Measurements from ENCODE around the gene SCAI.
"Not testable (repeated sequence)": the region's sequence is repeated elsewhere in the genome, so short reads cannot be mapped to it uniquely, and the experiment has no call there.

Gene SCAI

DNA sequence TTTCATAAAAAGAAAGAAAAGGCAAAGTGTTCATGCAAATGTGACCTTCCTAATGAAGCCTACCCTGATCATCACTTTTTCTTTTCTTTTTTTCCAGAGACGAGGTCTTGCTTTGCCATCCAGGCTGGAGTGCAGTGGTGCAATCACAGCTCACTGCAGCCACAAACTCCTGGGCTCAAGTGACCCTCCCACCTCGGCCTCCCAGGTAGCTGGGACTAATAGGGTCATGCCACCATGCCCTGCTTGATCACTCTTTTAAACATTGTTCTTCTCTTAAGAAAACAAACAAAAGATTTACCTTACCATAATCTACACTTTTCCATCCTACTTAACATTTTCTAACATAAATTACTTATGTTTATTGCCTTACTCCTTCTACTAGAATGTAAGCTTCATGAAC lies 193.9 kb downstream of the SCAI start:
- DNase-seq (ENCODE audit: low read depth in 2 of 3, low spot score in 2 of 3): no peak

DNA sequence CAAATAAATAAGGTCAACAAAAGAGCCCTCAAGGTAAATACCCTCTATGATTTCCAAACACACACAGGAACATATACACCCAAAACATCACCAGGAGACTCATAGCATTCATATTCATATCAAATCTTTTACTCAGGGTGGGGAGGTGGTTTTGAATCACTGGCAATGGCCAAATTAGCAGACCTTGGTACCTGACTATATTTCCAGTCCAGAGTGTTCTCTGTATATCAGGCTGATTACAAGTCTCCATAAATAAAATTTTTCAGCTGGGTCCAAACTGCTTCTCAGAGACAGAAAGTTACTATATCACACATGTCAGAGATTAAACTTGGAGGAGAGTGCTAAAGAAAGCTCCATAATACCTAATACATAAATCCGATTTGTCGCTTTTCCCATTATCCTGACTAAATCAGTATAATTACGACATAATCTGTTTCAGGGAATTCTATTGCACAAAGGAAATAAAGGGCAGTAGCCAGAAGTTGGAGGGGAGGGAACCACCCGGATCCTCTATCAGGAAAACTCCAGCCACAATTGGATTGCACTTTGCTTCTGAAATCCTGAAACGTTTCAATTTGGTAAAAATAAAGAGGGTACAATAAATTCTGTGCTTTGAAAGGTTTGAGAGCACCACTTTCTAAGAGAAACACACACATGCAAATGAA lies 195.5 kb downstream of the SCAI start:
- no peak for DNase-seq (ENCODE audit: low read depth in 2 of 3, low spot score in 2 of 3)

DNA sequence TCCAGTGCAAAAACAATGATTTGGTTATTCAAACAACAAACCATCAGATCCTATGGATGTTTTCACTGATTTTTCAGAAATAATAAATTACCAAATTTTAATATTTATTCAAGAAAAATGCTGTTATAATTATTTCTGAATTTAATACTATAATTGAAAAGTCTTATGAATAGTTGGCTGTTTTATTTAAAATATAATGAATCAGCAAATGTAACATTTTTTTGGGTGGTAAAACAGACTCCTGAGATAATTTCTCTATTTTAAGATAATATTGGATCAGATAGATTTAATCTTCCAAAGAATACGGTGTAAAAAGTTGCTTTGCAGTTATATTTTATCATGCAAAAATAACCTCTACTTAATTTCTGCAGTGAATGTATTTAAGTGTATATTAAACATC lies 197.2 kb downstream of the SCAI start:
- DNase-seq (ENCODE audit: low read depth in 2 of 3, low spot score in 2 of 3): no peak

DNA sequence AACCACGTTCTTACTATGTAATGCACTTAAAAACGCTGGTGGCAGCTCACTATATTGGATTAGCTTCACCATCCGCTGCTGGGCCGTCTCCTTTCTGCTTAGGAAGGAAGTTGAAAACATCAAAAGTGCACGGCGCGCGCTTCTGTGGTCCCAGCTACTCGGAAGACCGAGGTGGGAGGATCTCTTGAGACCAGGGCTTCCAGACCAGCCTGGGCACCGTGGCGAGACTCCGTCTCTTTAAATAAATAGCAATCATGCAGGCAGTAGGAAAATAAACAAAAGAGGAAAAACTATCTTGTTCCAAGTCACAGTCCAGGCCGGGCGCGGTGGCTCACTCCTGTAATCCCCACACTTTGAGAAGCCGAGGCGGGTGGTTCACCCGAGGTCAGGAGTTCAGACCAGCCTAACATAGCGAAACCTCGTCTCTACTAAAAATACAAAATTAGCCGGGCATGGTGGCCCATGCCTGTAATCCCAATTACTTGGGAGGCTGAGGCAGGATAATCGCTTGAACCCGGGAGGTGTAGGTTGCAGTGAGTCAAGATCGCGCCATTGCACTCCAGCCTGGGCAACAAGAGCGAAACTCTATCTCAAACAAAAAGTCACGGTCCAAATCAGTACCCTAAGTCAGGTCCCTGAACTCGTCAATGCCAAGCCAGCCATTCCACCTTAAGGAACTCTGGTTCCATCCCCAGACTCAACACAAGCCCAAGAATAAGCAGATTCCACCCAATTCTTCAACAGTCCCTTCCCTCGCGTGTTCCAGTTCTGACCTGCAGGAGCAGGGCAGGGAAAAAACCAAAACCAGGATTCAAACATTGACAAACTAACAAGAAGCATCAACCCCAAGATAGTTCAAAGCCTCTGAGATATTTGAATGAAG lies 201.4 kb downstream of the SCAI start:
- peak; percentile 27 to 28 (median 28) for DNase-seq (ENCODE audit: low read depth in 2 of 3, low spot score in 2 of 3)

DNA sequence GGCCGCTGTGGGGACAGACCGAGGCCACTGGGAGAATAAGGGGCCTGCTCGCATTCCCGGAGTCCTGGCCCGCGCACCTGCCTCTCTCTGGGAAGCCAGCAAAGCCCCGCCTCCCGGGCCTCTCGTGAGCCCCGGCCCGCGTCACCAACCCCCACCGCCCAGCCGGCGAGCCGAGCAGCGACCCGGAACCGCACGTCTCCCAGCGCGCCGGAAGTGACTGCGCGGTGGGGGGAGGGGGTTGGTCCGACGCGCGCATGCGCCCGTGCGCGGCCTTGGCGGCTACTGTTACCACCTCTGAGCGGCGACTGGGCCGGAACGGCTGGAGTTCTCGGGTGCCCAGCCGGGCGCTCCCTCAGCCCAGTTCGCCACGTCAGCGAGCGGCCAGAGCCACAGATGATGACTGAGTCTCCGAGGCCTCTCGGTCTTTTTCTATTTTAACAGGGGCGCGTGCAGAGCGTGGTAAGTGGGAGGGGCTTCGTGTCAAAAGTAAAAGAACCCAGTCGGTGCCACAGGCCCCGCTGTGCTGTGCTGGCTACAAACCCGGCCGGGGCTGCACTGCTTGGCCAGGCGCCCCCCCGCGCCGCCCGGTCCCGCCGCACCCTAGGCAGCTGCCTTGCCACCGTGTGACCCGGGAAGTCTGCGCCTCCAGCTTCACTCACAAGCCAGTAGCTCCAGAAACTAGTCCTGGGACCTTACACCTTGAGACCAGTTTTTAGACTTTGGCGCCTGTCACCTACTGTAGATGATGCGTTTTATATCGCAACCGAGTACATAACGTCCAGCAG lies 202.2 kb downstream of the SCAI start, which contains the start of gene GOLGA1:
Gene GOLGA1, minus strand, starts transcription at position 190 of the 785 bp plus-strand sequence. CDS start 2,372 bp downstream, outside the sequence.
- peak; percentile 81 to 92 (median 89) for DNase-seq (ENCODE audit: low read depth in 2 of 3, low spot score in 2 of 3)

DNA sequence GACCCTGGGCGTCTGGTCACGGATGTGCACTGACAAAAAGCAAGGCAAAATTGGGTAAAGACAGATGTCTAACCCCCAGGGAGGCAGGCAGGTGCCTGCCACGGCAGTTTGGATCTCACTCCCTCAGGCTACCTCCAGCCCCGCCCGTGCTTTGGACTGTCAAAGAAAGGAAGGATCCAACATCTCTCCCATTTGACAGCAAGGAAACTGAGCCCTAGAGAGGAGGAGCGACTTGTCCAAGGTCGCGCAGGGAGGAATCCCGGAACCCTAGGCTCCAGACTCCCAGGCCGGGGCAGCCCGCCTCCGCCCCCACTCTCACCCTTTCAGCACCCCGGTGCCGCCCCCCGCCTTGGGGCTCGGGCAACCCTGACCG lies 202.8 kb downstream of the SCAI start:
- DNase-seq (ENCODE audit: low read depth in 2 of 3, low spot score in 2 of 3): no peak

DNA sequence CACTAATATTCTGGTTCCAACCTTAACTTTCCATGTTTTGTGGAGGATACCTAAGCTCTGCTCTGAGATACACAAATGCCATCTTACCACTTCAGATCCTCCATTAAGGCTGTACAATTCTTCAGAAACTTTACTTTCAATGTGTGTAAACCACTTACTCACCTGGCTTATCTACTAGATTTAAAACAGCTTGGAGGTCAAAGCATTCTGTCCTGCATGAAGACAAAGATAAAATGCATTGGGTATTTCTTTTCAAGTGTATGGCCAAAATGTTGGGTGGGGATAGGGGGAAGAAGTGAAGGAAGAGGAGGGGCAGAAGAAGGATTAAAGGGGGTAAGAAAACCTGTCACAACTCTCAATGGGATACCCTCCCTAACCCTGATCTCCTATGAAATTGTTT lies 203.4 kb downstream of the SCAI start:
- DNase-seq (ENCODE audit: low read depth in 2 of 3, low spot score in 2 of 3): no peak

DNA sequence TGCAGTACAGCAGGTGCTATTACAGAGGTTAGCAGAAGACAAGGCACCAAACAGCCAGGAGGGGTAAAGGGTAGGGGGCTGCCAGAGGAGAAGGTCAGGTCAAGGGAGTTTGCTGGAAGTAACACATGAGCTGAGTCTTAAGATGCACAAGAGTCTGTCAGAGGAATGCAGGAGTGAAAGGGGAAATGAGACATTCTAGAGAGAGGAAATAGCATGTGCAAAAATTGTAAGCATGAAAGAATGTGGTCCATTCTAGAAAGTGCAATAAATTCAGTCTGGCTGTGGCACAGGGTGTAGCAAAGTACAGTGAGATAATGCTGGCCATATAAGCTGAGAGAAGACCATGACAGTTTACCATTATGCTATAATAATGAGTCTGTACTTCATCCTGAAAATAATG lies 209.0 kb downstream of the SCAI start:
- DNase-seq (ENCODE audit: low read depth in 2 of 3, low spot score in 2 of 3): no peak

DNA sequence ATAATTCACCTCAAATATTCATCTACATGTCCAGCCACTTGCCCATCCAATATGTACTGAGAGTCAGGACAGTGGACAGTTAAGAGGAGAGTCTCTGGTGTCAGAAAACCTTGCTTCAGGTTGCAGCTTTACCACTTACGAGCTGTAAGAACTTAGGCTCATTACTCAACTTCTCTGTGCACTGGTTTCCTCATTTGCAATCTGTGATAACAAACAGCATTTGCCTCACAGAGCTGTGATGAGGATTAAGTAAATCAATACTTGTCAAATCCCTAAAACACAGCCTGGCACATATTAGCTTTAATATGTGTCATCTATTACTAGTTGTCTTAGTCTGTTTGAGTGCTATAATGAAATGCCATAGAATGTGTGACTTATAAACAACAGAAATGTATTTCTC lies 211.0 kb downstream of the SCAI start:
- no peak for DNase-seq (ENCODE audit: low read depth in 2 of 3, low spot score in 2 of 3)

DNA sequence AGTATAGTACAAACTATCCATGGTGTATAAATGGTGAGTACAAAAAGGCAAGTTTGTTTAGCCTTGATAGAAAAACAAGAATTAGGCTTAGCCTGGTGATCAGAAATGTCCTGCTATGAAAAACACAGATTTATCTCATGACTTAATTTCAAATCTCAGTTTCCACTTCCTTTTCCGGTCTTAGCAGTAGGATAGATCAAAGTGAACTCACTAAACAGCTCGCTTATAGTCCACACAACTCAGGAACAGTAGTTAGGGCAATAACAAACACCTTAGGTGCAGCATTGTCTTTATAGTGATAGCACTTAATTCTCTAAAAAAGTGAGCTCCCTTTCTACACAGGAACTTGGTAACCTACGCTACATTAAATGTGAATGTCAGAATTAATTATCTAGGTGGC lies 213.9 kb downstream of the SCAI start:
- DNase-seq (ENCODE audit: low read depth in 2 of 3, low spot score in 2 of 3): no peak

DNA sequence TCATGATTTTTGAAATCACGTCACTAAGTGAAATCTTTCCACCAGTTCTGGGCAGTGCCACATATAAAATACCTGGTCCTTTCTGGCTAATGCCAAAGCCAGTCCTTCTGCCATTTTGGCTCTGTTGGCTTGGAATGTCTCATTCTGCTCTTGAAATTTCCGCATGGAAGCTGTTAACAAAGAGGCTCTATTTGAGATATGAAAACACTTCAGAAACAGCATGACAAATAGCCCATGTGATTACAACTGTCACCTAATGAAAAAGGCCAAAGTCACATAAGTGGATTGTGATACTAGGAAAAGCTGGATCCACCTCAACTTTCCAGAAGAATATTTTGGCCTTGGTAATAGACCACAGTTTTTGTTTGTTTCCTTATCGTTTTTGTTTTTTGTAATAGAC lies 215.2 kb downstream of the SCAI start:
- no peak for DNase-seq (ENCODE audit: low read depth in 2 of 3, low spot score in 2 of 3)

DNA sequence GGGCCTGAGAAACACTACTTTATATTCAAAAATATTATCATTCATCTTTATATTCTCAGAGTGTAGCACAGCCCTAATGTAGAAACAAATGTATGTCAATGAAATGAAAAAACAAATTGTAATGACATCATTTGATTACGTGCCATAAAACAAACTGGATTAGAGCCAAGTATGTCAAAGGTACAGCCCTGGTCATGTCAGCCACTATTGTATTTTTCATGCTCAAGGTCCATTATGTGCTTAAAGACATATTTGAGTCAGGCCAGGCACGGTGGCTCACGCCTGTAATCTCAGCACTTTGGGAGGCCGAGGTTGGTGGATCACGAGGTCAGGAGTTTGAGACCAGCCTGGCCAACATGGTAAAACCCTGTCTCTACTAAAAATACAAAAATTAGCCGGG lies 222.9 kb downstream of the SCAI start:
- DNase-seq (ENCODE audit: low read depth in 2 of 3, low spot score in 2 of 3): not testable (repeated sequence)

DNA sequence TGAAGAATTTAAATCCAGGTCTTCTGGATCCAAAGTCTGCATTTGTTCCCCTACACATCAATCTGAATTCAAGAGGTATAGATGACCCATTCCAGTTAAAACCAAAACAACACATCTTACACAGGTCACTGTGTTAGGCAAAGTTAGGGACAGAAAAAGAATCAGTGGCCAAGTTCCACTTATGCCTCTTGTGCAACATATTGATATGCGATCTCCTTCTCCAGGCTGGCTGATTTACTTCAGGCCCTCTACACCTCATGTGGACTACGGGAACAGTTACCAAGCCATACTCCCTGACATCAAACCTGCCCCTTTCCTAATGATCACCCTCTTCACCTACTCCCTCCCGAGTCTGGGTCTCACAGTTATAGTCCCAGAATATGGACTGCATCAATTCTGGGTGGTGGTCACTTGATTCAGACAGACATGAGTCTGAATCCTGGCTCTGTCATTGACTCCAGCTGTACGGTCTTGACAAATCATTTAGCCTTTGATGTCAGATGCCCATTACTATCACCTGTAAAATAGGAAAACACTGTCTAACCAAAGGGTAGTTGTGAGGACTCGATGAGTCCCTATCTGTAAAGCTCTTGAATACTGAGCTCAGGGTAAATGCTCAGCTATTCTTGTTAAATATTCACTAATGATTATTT lies 228.4 kb downstream of the SCAI start:
- DNase-seq (ENCODE audit: low read depth in 2 of 3, low spot score in 2 of 3): no peak

DNA sequence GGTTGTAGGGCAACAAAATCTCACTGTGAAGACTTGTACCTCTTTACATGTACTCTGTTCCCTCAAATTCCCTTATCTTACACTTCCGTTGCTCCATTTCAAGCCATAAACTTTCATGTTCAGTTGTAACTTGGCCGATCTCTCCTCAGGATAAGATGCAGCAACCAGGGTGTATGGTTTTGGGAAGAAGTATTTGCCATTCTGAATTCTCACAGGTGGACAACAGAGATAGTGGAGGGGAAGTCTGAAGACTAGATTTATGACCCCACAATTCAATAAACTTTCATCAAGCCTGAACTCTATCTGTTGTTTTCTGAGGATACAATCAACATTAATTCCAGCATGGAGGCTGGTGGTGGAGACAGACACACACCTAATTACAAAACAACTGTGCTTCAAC lies 229.9 kb downstream of the SCAI start:
- DNase-seq (ENCODE audit: low read depth in 2 of 3, low spot score in 2 of 3): no peak

DNA sequence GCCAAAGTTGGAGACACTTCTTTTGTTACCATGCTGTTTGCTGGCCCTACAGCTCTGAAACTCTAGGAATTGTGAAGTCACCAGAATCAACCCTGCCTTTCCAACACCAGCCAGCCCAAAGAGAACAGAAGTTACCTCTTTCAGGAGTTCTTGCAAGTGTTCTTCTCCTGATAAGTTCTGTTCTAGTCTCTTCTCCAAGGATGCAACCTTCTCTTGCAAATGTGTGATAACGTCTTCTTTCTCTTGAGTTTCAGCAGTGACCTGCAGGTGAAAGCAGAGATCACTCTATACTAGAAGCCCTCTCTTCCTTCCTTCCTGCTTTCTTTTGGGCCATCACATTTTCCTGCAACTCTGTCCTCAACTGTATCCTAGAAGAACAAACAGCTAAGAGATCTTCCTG lies 231.6 kb downstream of the SCAI start:
- no peak for DNase-seq (ENCODE audit: low read depth in 2 of 3, low spot score in 2 of 3)

DNA sequence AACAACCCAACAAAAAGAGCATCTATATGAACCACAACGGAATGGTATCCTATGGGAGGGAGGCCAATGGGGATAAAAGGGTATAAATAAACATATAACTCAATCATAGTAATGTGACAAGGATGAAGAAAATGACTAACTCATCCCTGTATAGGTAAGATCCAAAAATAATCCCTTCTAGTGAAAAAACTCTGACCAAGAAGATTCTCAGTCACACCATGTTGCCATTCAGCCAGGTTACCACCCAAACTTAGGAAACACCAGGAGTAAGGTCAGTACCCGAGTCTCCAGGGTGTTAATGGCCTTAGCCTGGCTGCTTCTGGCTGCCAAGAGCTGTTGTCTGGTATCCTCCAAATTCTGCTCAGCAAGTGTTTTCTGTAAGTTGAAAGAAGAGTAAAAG lies 235.2 kb downstream of the SCAI start:
- DNase-seq (ENCODE audit: low read depth in 2 of 3, low spot score in 2 of 3): no peak

DNA sequence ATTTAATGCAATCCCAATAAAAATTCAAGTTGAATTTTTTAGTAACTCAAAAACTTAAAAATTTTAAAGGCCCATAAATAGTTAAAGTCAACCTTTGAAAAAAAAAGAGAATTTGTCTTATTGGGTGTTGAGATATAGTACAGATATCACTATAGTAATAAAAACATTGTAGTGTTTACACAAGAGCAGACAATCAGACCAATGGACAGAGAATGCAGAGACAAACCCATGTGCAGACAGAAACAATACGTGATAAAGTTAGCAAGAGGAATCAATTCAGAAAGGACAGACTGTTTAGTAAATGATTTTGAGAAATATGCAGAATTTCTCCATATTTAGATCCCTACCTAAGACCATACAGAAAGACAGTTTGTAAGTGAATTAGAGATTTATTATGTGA lies 236.4 kb downstream of the SCAI start:
- DNase-seq (ENCODE audit: low read depth in 2 of 3, low spot score in 2 of 3): no peak

DNA sequence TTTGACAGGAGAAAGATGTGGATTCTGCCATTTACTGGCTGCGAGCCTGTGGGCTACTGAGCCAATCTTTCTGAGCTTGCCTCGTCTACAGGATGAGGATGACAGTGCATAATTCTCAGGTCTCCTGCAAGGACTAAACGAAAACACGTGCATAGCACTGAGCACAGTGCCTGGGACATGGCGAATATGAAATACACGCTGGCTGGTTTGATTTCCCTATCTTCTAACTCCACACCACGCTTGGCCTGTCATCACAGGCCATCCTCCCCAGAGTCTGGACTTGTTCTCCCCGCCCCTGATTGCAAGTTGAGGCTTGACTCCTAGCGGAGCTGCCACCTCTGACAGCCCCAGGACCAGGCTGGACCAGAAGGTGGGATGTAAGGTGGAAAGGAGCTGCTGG lies 243.5 kb downstream of the SCAI start:
- no peak for DNase-seq (ENCODE audit: low read depth in 2 of 3, low spot score in 2 of 3)

DNA sequence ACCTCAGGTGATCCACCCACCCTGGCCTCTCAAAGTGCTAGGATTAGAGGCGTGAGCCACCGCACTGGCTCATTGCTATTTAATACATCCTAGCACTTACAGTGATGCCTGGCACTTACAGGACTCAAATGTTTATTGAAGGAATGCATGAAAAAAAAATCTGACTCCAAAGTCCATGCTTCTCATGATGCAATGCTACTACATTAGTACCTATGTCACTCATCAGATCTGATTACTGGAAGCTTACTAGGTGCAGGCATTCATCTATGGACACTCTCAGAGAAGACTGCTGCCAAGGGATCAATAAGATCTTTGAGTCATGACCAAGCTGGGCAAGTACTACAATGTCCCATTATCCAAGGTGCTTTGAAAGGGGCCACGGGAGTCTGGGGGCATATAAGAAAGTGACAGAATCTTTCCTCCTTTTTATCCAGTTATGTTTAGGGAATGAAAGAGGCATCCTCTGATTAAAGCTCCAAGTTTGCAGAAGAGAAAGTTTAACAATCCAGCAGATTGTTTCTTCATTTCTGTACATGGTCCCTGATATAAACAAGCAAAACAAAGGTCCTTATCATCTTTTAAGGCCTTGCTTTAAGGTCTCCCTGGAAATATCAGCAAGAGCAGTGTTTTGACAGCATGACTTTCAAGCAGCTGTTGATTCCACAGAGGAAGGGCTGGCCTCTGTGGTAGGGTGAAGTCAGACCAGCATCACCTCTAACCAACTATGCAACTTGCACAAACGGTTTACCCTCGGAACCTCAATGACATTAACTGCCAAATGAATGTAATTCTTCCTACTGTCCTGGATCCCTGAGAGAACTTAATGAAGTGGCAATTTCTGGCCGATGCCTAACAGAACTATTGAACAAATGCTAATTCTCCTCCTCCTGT lies 245.5 kb downstream of the SCAI start:
- no peak for DNase-seq (ENCODE audit: low read depth in 2 of 3, low spot score in 2 of 3)

DNA sequence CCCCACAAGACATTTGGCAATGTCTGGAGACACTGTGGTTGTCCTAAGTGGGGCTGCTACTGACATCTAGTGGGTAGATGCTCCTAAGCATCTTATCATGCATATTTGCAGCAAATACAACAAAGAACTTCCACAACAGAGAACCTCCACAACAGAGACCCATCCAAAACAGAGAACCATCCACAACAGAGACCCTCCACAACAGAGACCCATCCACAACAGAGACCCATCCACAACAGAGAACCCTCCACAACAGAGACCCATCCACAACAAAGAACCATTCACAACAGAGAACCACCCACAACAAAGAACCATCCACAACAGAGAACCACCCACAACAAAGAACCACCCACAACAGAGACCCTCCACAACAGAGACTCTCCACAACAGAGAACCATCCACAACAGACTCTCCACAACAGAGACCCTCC lies 248.6 kb downstream of the SCAI start:
- DNase-seq (ENCODE audit: low read depth in 2 of 3, low spot score in 2 of 3): no peak
